Heart left ventricle (tissue), 16 donors: ENCODE results near the gene PCBP4. TPM values are rescaled to one million over a fixed set of nuclear protein-coding genes. Genes with fewer than 3 reads are reported as not detected.

Experiments
- ATAC-seq, 4 donors: fragments of 200-7000 bp; cut with Tn5 transposase; one replicate each; pipeline ENCODE4 v1.9.1; 2020 to 2022; ENCODE audit warnings: moderate library complexity in 4 of 4, mild to moderate bottlenecking in 3 of 4, moderate number of reproducible peaks in 1 of 4
- DNase-seq, 5 donors: peaks; one replicate each; pipeline ENCODE4 v3.0.0-alpha.2; 2020
- H3K27ac ChIP-seq, 12 donors: fragments of 200-600 bp; sonication (generic) in 4 of 12; one replicate each; pipeline versions ENCODE4 v1.5.0 to v1.8.0; 2016 to 2022; ENCODE audit warnings: mild to moderate bottlenecking in 2 of 12
- H3K27me3 ChIP-seq, 9 donors: fragments of 200-600 bp; sonication (generic) in 2 of 9; one replicate each; pipeline versions ENCODE4 v1.5.1 to v1.8.0; 2016 to 2022; ENCODE audit warnings: mild to moderate bottlenecking in 3 of 9
- H3K36me3 ChIP-seq, 9 donors: fragments of 200-600 bp; sonication (generic) in 2 of 9; one replicate each; pipeline versions ENCODE4 v1.5.0 to v1.8.0; 2018 to 2022; ENCODE audit warnings: mild to moderate bottlenecking in 2 of 9
- H3K4me1 ChIP-seq, 12 donors: fragments of 200-600 bp; sonication (generic) in 4 of 12; one replicate each; pipeline versions ENCODE4 v1.5.0 to v1.8.0; 2016 to 2022; ENCODE audit warnings: mild to moderate bottlenecking in 3 of 12
- H3K4me3 ChIP-seq, 12 donors: fragments of 200-600 bp; sonication (generic) in 4 of 12; one replicate each; pipeline versions ENCODE4 v1.5.0 to v1.8.0; 2017 to 2022; ENCODE audit warnings: mild to moderate bottlenecking in 9 of 12, moderate library complexity in 4 of 12
- H3K9me3 ChIP-seq, 12 donors: fragments of 200-600 bp; sonication (generic) in 4 of 12; one replicate each; pipeline versions ENCODE4 v1.5.0 to v1.8.0; 2016 to 2022; ENCODE audit warnings: mild to moderate bottlenecking in 1 of 12
- POLR2A ChIP-seq, 2 donors: fragments of 450-650 bp; IDR thresholded peaks; one replicate each; pipeline ENCODE4 v1.6.1; 2017; ENCODE audit warnings: antibody characterized with exemption in 2 of 2, mild to moderate bottlenecking in 2 of 2, moderate library complexity in 2 of 2
- WGBS, 4 donors: extraction: QIAGEN DNeasy Blood & Tissue Kit in 2 of 4; methylation state at CpG; one replicate each; pipeline versions ENCODE4 v1.1.5 to v1.1.7; 2013 to 2018; 5-methylcytosine and 5-hydroxymethylcytosine counted together
- intact Hi-C, 10 donors: fragments of 100-400 bp; cut with DNase I; formaldehyde crosslinking; loops; one replicate each; pipeline versions ENCODE4 v1.11.1 to v1.14.2; 2022
- polyA plus RNA-seq, 2 donors: library from polyadenylated mRNA; stranded (reverse); fragments of 200-250 nt; gene quantifications; one replicate each; pipeline ENCODE4 v1.2.3, GENCODE V29; 2013
- total RNA-seq, 9 donors: library from RNA; depleted of rRNA in 2 of 9; stranded (reverse); fragments of >200 nt in 2 of 9; fragmentation: NEBNext Ultra II Directional in 3 of 9; extraction: Animal tissue kit (Norgen Biotek cat#: 25700) in 3 of 9; gene quantifications; one replicate each; pipeline versions ENCODE4 v1.1.0 to v1.2.4, GENCODE V29; 2016 to 2023
- TF ChIP-seq, protein P1 (sequence below), 12 donors: fragments of 200-600 bp; sonication (generic) in 4 of 12; IDR thresholded peaks; one replicate each; pipeline versions ENCODE4 v1.5.0 to v1.8.0; 2018 to 2022; ENCODE audit warnings: antibody characterized with exemption in 12 of 12, mild to moderate bottlenecking in 5 of 12
- donor health status: ischemic (EF 13 %, LVEDD 7.1; RV severe dilation, severe dysfunction).
- donor health status: healthy with polysubstance abuse.
- donor health status: DM: no; HTN: yes; CAD: no.
- donor health status: DM: no; HTN: no; CAD: no.
- donor health status: ischemic (EF 25% LVEDD 6.9; RV normal size, moderate dysfunction).
- donor health status: ischemic (EF 25% LVEDD 5.7; RV mildly dilated, moderate dysfunction).
- donor health status: healthy.
- donor health status: DM: yes; HTN: yes; CAD: no.
- donor health status: ischemic (EF 35%, LVEDD 5.7; RV mildly dilated, moderate dysfunction).
- donor health status: nonischemic (EF 11% LVEDD 7.7; RV severe dilation, severe dysfunction).
- donor health status: DM: yes; HTN: yes; CAD: no.
- donor health status: PGD.
- donor health status: ischemic (EF 29% LVEDD 5.4; RV normal size, mild dysfunction).
- donor health status: nonischemic (EF 23%, LVEDD 6.1; RV moderate dilation, normal function).

PCBP4 gene
- total and polyA plus RNA-seq, 11 donors = 55.4 to 149 (median 64.8) TPM

DNA sequence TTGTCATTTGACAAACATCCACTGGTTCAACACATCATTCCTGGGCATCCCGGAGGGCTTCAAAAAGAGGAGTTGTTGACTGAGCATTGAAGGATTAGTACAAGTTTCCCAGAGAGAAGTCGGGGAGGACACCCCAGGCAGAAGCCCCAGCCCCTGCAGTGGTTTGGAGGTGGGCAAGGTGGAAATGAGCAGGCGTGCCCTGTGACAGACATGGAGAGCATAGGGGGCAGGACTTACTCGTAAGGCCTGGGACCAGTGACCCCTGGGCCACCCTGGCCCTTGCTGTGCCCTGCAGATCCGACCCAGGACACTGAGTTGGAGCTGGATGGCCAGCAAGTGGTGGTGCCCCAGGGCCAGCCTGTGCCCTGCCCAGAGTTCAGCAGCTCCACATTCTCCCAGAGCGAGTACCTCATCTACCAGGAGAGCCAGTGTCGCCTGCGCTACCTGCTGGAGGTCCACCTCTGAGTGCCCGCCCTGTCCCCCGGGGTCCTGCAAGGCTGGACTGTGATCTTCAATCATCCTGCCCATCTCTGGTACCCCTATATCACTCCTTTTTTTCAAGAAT, 19.2 kb downstream of the PCBP4 start:
- peak in 1 of 5 donors; percentile 33 for DNase-seq
- no peak for TF ChIP-seq POLR2A (IDR thresholded peaks at IDR 0.05)
- TF ChIP-seq, protein P1, sequence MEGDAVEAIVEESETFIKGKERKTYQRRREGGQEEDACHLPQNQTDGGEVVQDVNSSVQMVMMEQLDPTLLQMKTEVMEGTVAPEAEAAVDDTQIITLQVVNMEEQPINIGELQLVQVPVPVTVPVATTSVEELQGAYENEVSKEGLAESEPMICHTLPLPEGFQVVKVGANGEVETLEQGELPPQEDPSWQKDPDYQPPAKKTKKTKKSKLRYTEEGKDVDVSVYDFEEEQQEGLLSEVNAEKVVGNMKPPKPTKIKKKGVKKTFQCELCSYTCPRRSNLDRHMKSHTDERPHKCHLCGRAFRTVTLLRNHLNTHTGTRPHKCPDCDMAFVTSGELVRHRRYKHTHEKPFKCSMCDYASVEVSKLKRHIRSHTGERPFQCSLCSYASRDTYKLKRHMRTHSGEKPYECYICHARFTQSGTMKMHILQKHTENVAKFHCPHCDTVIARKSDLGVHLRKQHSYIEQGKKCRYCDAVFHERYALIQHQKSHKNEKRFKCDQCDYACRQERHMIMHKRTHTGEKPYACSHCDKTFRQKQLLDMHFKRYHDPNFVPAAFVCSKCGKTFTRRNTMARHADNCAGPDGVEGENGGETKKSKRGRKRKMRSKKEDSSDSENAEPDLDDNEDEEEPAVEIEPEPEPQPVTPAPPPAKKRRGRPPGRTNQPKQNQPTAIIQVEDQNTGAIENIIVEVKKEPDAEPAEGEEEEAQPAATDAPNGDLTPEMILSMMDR (IDR thresholded peaks at IDR 0.05) = no peak
- H3K27me3 ChIP-seq = no peaks in the 10 kb centered on the region
- 94 to 98% (median 96%) methylated on average over 10 of the region's 10 CpGs for WGBS, 4 donors
- peaks cover 0 to 6% (median 5%) of the 10 kb centered on the region in 12 donors for H3K4me1 ChIP-seq
- no peak for ATAC-seq
- no peak overlapping the region for H3K27ac ChIP-seq
- no peaks in the 10 kb centered on the region for H3K9me3 ChIP-seq
- intact Hi-C loops = no loop called here
- peaks cover 0 to 30% (median 9%) of the 10 kb centered on the region in 9 donors for H3K36me3 ChIP-seq
- no peak overlapping the region for H3K4me3 ChIP-seq

DNA sequence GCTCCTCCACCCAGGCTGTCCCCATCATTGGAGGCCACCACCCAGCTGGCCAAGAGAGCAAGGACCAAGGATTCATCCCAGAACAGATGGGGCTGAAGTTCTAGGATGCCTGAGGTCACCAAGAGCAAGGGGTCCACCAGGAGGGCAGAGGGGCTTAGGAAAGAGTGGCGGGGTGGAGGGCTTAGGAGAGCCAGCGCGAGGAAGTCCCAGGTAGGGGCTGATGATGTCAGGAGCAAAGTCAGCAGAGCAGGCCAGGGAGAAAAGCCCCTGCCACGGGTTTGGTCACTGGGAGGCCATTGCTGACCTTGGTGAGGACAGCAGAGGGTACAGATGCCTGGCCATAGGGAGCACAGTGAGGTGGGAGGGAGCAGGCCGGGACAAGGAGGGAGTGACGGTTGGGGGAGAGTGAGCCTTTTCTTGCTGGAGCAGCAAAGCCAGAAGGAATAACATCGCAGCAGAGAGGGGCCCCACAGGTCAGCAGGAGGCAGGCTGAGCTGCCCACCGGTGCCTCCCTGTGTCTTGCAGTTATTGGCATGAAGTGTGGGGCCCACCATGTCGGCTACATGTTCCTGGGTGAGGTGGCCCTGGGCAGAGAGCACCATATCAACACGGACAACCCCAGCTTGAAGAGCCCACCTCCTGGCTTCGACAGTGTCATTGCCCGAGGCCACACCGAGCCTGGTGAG, 19.9 kb downstream of the PCBP4 start:
- peak in 1 of 5 donors; percentile 52 for DNase-seq
- TF ChIP-seq, protein P1 (IDR thresholded peaks at IDR 0.05) = no peak
- TF ChIP-seq POLR2A (IDR thresholded peaks at IDR 0.05) = no peak
- no peaks in the 10 kb centered on the region for H3K9me3 ChIP-seq
- WGBS, 4 donors = 79 to 85% (median 81%) methylated on average over 12 to 13 of the region's 13 CpGs
- no peak overlapping the region for H3K27ac ChIP-seq
- no peaks in the 10 kb centered on the region for H3K27me3 ChIP-seq
- peaks cover 2 to 14% (median 12%) of the 10 kb centered on the region in 12 donors for H3K4me1 ChIP-seq
- no peak for ATAC-seq
- intact Hi-C loops = no loop called here
- H3K4me3 ChIP-seq = no peak overlapping the region
- peaks cover 0 to 30% (median 9%) of the 10 kb centered on the region in 9 donors for H3K36me3 ChIP-seq

DNA sequence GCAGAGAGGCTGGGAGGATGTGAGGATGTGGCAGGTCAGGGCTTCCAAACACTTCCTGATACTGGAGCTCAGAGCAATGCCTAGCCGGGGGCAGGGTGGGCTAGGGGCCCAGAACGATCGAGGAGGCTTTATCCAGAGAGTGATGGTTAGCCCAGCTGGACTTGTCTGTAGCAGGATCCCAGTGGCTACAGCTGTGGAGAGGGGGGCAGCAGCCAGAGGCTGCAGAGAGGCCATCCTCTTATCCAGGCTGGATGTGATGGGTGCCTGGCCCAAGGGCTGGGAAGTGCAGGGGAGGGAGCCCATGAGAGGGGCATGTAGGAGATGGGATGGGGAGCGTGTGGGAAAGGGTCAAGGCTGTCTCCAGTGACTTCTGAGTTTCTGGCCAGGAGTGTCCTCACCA, 20.5 kb downstream of the PCBP4 start:
- no peak overlapping the region for H3K27ac ChIP-seq
- DNase-seq (peak in 1 of 5 donors; percentile 40), ATAC-seq (no peak)
- no peaks in the 10 kb centered on the region for H3K9me3 ChIP-seq
- intact Hi-C loops = no loop called here
- H3K4me3 ChIP-seq = no peak overlapping the region
- peaks cover 0 to 30% (median 9%) of the 10 kb centered on the region in 9 donors for H3K36me3 ChIP-seq
- TF ChIP-seq POLR2A (IDR thresholded peaks at IDR 0.05) = no peak
- TF ChIP-seq, protein P1 (IDR thresholded peaks at IDR 0.05) = no peak
- 69 to 98% (median 86%) methylated on average over 4 of the region's 4 CpGs for WGBS, 4 donors
- H3K27me3 ChIP-seq = no peaks in the 10 kb centered on the region
- peaks cover 3 to 16% (median 13%) of the 10 kb centered on the region in 12 donors for H3K4me1 ChIP-seq

DNA sequence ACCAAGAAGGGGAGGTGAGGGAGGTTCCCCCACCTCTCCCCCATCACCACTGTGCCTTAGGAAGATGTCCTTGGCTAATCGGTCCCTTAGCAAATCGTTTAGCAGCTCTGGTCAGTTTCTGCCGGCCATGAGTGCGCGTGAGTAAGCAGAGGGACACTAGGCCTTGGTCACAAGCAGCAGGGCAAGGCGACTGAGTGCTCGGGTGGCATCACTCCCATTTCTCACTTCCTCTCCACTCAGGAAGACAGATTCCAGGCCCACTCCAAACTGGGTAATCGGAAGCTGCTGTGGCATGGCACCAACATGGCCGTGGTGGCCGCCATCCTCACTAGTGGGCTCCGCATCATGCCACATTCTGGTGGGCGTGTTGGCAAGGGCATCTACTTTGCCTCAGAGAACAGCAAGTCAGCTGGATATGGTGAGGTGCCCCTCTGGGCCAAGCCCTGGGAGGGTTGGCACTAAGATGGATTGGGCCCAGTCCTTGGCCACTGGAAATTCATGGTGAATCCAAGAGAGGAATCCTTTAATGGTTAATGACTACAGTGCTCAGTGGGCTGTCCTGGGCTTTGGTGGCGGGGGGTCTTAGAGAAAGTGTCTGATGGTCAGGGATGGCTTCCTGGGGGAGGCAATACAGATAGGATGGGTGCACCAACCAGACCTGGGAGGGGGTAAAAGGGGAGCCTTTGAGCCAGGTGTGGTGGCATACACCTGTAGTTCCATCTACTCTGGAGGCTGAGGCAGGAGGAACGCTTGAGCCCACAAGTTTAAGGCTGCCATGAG, 21.1 kb downstream of the PCBP4 start:
- WGBS, 4 donors = 89 to 95% (median 93%) methylated on average over 11 to 14 of the region's 14 CpGs
- no peaks in the 10 kb centered on the region for H3K9me3 ChIP-seq
- TF ChIP-seq POLR2A (IDR thresholded peaks at IDR 0.05) = no peak
- TF ChIP-seq, protein P1 (IDR thresholded peaks at IDR 0.05) = no peak
- peaks cover 3 to 21% (median 16%) of the 10 kb centered on the region in 12 donors for H3K4me1 ChIP-seq
- no peak overlapping the region for H3K27ac ChIP-seq
- peaks cover 0 to 30% (median 9%) of the 10 kb centered on the region in 9 donors for H3K36me3 ChIP-seq
- no peak overlapping the region for H3K4me3 ChIP-seq
- no peak for ATAC-seq
- H3K27me3 ChIP-seq = no peaks in the 10 kb centered on the region
- intact Hi-C loops = no loop called here
- DNase-seq = peak in 2 of 5 donors; percentile 21 to 39
